Adrenal gland (tissue), 5 donors: Measurements from ENCODE around the gene LAMA2.

Source experiments
- POLR2A ChIP-seq, 2 donors: fragments of 450-650 bp; IDR thresholded peaks; one replicate each; pipeline ENCODE4 v1.6.1; 2017; ENCODE audit warnings: antibody characterized with exemption in 2 of 2, mild to moderate bottlenecking in 2 of 2, moderate library complexity in 1 of 2
- TF ChIP-seq, protein P1 (sequence below), 6 experiments: fragments of 450-650 bp in 4 of 6; fragments of 200-600 bp in 2 of 6; sonication (generic) in 1 of 6; IDR thresholded peaks; 1 replicate in 5 of 6; 2 replicates in 1 of 6; pipeline versions ENCODE4 v1.5.1 to v1.8.0; 2016 to 2021; ENCODE audit warnings: antibody characterized with exemption in 6 of 6, mild to moderate bottlenecking in 2 of 6, moderate library complexity in 1 of 6
- donor health status: DM: no; HTN: no; CAD: no.

DNA sequence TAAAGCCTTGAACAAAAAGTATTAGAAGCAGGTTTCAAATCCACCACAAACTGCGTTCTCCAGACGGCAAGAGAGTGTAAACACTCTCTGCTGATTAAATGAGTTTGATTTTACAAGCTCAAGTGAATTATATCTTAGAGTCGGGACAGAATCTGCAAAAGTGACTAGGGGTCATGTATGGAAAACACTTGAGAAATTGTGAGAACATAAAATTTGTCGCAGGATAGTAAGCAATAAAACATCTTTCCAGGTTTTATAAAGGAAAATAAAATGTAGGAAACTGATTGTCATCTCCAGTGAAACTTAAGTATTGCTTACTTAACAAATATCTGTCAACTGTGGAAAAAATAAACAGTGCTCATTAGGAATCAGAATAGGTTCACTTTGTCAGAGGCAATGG, 452.9 kb downstream of the LAMA2 start:
- no peak for TF ChIP-seq POLR2A (IDR thresholded peaks at IDR 0.05)
- TF ChIP-seq, protein P1, sequence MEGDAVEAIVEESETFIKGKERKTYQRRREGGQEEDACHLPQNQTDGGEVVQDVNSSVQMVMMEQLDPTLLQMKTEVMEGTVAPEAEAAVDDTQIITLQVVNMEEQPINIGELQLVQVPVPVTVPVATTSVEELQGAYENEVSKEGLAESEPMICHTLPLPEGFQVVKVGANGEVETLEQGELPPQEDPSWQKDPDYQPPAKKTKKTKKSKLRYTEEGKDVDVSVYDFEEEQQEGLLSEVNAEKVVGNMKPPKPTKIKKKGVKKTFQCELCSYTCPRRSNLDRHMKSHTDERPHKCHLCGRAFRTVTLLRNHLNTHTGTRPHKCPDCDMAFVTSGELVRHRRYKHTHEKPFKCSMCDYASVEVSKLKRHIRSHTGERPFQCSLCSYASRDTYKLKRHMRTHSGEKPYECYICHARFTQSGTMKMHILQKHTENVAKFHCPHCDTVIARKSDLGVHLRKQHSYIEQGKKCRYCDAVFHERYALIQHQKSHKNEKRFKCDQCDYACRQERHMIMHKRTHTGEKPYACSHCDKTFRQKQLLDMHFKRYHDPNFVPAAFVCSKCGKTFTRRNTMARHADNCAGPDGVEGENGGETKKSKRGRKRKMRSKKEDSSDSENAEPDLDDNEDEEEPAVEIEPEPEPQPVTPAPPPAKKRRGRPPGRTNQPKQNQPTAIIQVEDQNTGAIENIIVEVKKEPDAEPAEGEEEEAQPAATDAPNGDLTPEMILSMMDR (IDR thresholded peaks at IDR 0.05) = no peak
